Osteoblast (primary cell): Measurements from ENCODE around the gene PLA2G6. TPM values are rescaled to one million over a fixed set of nuclear protein-coding genes. Genes with fewer than 3 reads are reported as not detected.

Experiments used
- DNase-seq: peaks from one replicate; pipeline ENCODE4 v3.0.0; 2011; ENCODE audit warnings: low spot score, mixed read lengths; ENCODE audit not compliant: insufficient read length; ENCODE audit errors: missing footprints
- H2AFZ ChIP-seq: 2 replicates; pipeline ENCODE4 v1.6.0; 2011; ENCODE audit warnings: mild to moderate bottlenecking, low read length
- H3K27ac ChIP-seq: 2 replicates; pipeline ENCODE4 v1.5.1; 2011; ENCODE audit warnings: mild to moderate bottlenecking, low read depth, low read length, moderate library complexity
- H3K27me3 ChIP-seq: 2 replicates; pipeline ENCODE4 v1.6.0; 2012; ENCODE audit warnings: mild to moderate bottlenecking, control low read depth, inconsistent platforms, low read length, moderate library complexity; ENCODE audit not compliant: insufficient read depth
- H3K36me3 ChIP-seq: 2 replicates; pipeline ENCODE4 v1.5.1; 2011; ENCODE audit warnings: mild to moderate bottlenecking, low read length, control low read depth, moderate library complexity; ENCODE audit not compliant: insufficient read depth
- H3K4me1 ChIP-seq: 2 replicates; pipeline ENCODE4 v1.5.1; 2011; ENCODE audit warnings: mild to moderate bottlenecking, low read length, control low read depth, moderate library complexity; ENCODE audit not compliant: insufficient read depth
- H3K4me2 ChIP-seq: 2 replicates; pipeline ENCODE4 v1.6.0; 2011; ENCODE audit warnings: mild to moderate bottlenecking, low read length; ENCODE audit not compliant: insufficient read depth
- H3K4me3 ChIP-seq: fragments of 200-600 bp; sonication (generic); 3 replicates; pipeline ENCODE4 v1.5.1; 2012; ENCODE audit warnings: mild to moderate bottlenecking, low read length, inconsistent platforms; ENCODE audit not compliant: insufficient read depth
- H3K79me2 ChIP-seq: 2 replicates; pipeline ENCODE4 v1.6.0; 2012; ENCODE audit warnings: mild to moderate bottlenecking, low read length, control low read depth, inconsistent platforms; ENCODE audit not compliant: insufficient read depth
- H3K9me3 ChIP-seq: 2 replicates; pipeline ENCODE4 v1.5.1; 2011; ENCODE audit warnings: low read depth, low read length, control low read depth
- H4K20me1 ChIP-seq: 2 replicates; pipeline ENCODE4 v1.6.0; 2012; ENCODE audit warnings: mild to moderate bottlenecking, low read length, control low read depth; ENCODE audit not compliant: insufficient read depth
- CTCF ChIP-seq: IDR thresholded peaks from 2 replicates; pipeline ENCODE4 v1.5.1; 2011; ENCODE audit warnings: mild to moderate bottlenecking, low read depth, low read length, moderate library complexity; ENCODE audit errors: extremely low read depth
- total RNA-seq: library from RNA; depleted of rRNA; stranded (reverse); fragments of >200 nt; gene quantifications from 2 replicates; pipeline ENCODE4 v1.2.3, GENCODE V29; 2012

The PLA2G6 gene
- total RNA-seq, 1 donor = 12.3 TPM

- DNase-seq = peak; percentile 69
- Histone ChIP-seq H3K4me2 (no peak overlapping the region), H3K79me2 (no peaks in the 10 kb centered on the region), H2AFZ (no peak overlapping the region), H3K4me3 (no peak overlapping the region), H3K27ac (no peak overlapping the region), H4K20me1 (no peaks in the 10 kb centered on the region), H3K9me3 (no peaks in the 10 kb centered on the region), H3K27me3 (no peaks in the 10 kb centered on the region), H3K4me1 (peaks cover 13% of the 10 kb centered on the region), H3K36me3 (no peaks in the 10 kb centered on the region)
- TF ChIP-seq CTCF = no peak
Observed at GRCh38 chr22:38132136-38132535, 49.5 kb downstream of the PLA2G6 start.

- H3K4me1 ChIP-seq = peaks cover 13% of the 10 kb centered on the region
- TF ChIP-seq CTCF = no peak
- no peak overlapping the region for H3K27ac ChIP-seq
- H4K20me1 ChIP-seq = no peaks in the 10 kb centered on the region
- H3K79me2 ChIP-seq = no peaks in the 10 kb centered on the region
- no peak overlapping the region for H3K4me2 ChIP-seq
- H3K36me3 ChIP-seq = no peaks in the 10 kb centered on the region
- no peaks in the 10 kb centered on the region for H3K27me3 ChIP-seq
- H3K9me3 ChIP-seq = no peaks in the 10 kb centered on the region
- H2AFZ ChIP-seq = no peak overlapping the region
- DNase-seq = peak; percentile 83
- no peak overlapping the region for H3K4me3 ChIP-seq
Observed at GRCh38 chr22:38131399-38131798, 50.2 kb downstream of the PLA2G6 start.

DNA sequence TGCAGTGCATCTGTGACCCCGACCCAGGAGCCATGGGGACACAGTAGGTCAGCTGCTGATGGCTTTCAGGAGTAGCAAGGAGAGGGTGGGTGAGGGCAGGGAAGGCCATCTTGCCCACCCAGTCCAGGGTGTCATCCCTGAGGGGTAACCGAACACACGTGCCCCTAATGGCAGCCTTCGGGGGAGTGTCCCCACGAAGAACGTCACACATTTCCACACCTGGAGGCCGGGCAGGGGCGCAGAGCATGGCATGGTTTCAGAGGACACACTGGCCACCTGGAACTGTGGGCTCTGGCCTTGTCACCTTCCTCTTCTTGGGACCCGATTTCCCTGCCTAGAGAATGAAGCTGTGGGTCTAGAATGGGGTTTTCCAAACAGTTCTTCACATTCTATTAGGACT is 51.8 kb downstream of the PLA2G6 start:
- H3K4me3 ChIP-seq = no peak overlapping the region
- H3K27me3 ChIP-seq = no peaks in the 10 kb centered on the region
- no peaks in the 10 kb centered on the region for H3K9me3 ChIP-seq
- H2AFZ ChIP-seq = no peak overlapping the region
- H3K27ac ChIP-seq = no peak overlapping the region
- no peak overlapping the region for H3K4me2 ChIP-seq
- H4K20me1 ChIP-seq = no peaks in the 10 kb centered on the region
- H3K79me2 ChIP-seq = no peaks in the 10 kb centered on the region
- no peak for TF ChIP-seq CTCF
- H3K4me1 ChIP-seq = peaks cover 4% of the 10 kb centered on the region
- DNase-seq = peak; percentile 58
- H3K36me3 ChIP-seq = no peaks in the 10 kb centered on the region

- H3K27me3 ChIP-seq = no peaks in the 10 kb centered on the region
- H3K4me2 ChIP-seq = no peak overlapping the region
- H4K20me1 ChIP-seq = no peaks in the 10 kb centered on the region
- H3K4me3 ChIP-seq = no peak overlapping the region
- no peak overlapping the region for H3K27ac ChIP-seq
- H3K79me2 ChIP-seq = no peaks in the 10 kb centered on the region
- H2AFZ ChIP-seq = no peak overlapping the region
- H3K4me1 ChIP-seq = no peaks in the 10 kb centered on the region
- no peaks in the 10 kb centered on the region for H3K36me3 ChIP-seq
- no peaks in the 10 kb centered on the region for H3K9me3 ChIP-seq
- DNase-seq = peak; percentile 51
- TF ChIP-seq CTCF = no peak
Observed at GRCh38 chr22:38129021-38129420, 52.6 kb downstream of the PLA2G6 start.
